Measurements from ENCODE around the gene CTDP1. TPM values are rescaled to one million over a fixed set of nuclear protein-coding genes. Genes with fewer than 3 reads are reported as not detected.

The CTDP1 gene
- polyA plus RNA-seq, 3 donors from 2014 or later, result 6.6 to 20.3 (median 9.3) TPM

DNA sequence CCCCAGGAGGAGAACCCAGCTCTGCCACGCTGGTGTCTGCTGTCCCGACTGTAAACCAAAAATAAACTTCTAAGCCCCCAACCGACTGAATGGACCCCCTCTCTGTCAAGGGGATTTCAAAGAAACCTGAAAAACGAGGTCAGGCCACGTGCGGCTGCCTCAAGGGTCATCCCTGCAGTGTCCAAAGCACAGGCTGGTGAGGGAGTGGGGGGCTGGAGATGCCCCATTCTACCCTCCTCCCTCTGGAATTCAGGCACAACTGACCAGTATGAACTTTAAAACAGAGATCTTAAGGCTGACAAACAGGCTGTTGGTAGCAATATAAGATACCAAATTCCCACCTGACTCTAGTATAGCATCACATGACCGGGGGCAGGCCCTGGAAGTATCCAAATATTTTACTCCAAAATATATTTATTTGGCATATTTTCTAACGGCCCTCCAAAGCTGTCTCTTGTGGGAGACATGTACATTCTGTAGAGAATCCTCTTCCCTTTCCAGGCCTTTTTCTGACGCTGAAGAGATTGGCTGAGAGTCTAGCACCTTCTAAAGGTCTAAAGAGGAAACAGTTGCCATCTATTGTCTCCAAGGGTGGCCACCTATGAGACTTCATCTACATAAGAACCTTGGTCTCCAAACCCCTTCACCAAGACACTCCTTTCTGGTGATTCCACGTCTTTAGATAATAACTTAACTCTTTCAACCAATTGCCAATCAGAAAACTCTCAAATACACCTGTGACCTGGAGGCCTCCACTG lies 40.4 kb upstream of the CTDP1 start:
- Mint-ChIP-seq H3K27ac (no peak overlapping the region), H3K4me1 (no peaks in the 10 kb centered on the region), H3K9me3 (no peaks in the 10 kb centered on the region), H3K27me3 (ENCODE audit: low read depth in 3 of 3) (peaks cover 2 to 13% (median 13%) of the 10 kb centered on the region in 3 donors), H3K36me3 (no peaks in the 10 kb centered on the region), H3K4me3 (no peak overlapping the region)
- no peak for DNase-seq

GRCh38 chr18:79640064-79640672 lies 39.4 kb upstream of the CTDP1 start:
- Mint-ChIP-seq H3K27me3 (ENCODE audit: low read depth in 3 of 3) (peaks cover 2 to 7% (median 6%) of the 10 kb centered on the region in 3 donors), H3K4me3 (no peak overlapping the region), H3K36me3 (no peaks in the 10 kb centered on the region), H3K4me1 (no peaks in the 10 kb centered on the region), H3K9me3 (no peaks in the 10 kb centered on the region), H3K27ac (no peak overlapping the region)
- DNase-seq, result no peak

- Mint-ChIP-seq H3K36me3 (no peaks in the 10 kb centered on the region), H3K27ac (no peak overlapping the region)
- DNase-seq, result no peak
Observed at GRCh38 chr18:79640875-79641274, 38.7 kb upstream of the CTDP1 start.

DNA sequence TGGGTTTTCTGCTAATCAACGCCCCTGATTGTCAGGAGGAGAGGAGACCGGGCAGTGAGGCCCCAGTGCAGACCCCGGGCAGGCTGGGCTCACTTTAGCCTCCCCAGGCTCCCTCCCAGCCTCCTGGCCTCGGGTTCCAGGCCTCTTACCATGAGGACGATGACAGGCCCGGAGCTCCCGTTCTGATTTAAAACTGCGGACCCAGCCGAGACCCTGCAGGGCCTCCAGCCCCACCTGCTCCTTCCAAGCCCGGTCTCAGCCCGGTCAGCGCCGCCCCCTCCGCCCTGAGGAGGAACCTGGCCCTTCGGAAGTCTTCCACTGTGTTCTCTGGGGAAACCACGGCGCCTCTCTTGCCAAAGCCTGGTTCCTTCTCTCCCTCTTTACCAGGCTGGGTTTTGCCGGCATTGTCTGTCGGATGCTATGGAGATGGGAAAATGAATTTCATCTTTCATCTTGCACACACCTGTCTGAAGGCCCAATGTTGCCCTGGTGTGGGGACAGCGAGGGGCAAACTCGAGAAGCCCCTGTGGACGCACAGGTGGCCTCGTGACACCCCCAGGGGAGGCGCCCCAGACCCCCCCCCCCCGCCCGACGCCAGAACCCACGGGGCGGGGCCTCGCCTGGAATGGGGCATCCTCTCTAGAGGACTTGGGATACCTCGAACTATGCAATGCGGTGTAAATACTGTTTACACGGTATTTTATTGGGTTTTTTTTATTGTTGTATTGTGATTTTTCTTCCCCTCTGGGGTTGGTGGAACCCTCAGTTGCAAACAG lies 37.7 kb upstream of the CTDP1 start:
- Mint-ChIP-seq H3K9me3 (no peaks in the 10 kb centered on the region), H3K4me3 (no peak overlapping the region), H3K36me3 (no peaks in the 10 kb centered on the region), H3K27me3 (ENCODE audit: low read depth in 3 of 3) (peaks cover 2 to 5% (median 2%) of the 10 kb centered on the region in 3 donors), H3K27ac (no peak overlapping the region), H3K4me1 (no peaks in the 10 kb centered on the region)
- no peak for DNase-seq

More at GRCh38 chr18:79640875-79641274, 38.7 kb upstream of the CTDP1 start:
- Mint-ChIP-seq H3K27me3 (ENCODE audit: low read depth in 3 of 3) (peaks cover 2 to 5% (median 2%) of the 10 kb centered on the region in 3 donors), H3K9me3 (no peaks in the 10 kb centered on the region), H3K4me3 (no peak overlapping the region), H3K4me1 (no peaks in the 10 kb centered on the region)

DNA sequence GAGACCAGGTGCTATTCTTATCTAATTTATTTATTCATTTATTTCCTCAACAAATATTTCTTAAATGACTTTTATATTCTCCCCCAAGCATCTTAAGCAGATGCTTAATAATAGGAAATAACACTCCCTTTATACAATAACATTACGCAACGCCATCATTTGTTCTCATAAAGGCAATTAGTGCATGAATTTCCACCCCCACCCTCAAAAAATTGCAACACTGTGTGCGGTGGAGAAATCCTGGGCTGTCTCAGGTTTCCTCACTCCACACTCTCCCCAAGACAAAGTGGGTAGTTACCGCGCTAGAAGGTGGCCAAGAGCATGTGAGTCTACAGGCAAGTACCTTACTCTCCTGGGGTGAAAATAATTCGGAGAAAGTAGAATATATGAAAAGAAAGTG lies 37.0 kb upstream of the CTDP1 start:
- no peak for DNase-seq
- H3K4me3 Mint-ChIP-seq, result no peak overlapping the region
- no peaks in the 10 kb centered on the region for H3K4me1 Mint-ChIP-seq
- no peaks in the 10 kb centered on the region for H3K36me3 Mint-ChIP-seq
- no peaks in the 10 kb centered on the region for H3K9me3 Mint-ChIP-seq
- H3K27me3 Mint-ChIP-seq (ENCODE audit: low read depth in 3 of 3), result peaks cover 2 to 5% (median 2%) of the 10 kb centered on the region in 3 donors
- H3K27ac Mint-ChIP-seq, result no peak overlapping the region

- H3K4me3 Mint-ChIP-seq, result no peak overlapping the region
- no peaks in the 10 kb centered on the region for H3K9me3 Mint-ChIP-seq
- H3K36me3 Mint-ChIP-seq, result no peaks in the 10 kb centered on the region
- DNase-seq, result no peak
- H3K27me3 Mint-ChIP-seq (ENCODE audit: low read depth in 3 of 3), result peaks cover 2 to 5% (median 2%) of the 10 kb centered on the region in 3 donors
- H3K27ac Mint-ChIP-seq, result no peak overlapping the region
- no peaks in the 10 kb centered on the region for H3K4me1 Mint-ChIP-seq
Observed at GRCh38 chr18:79643054-79643984, 36.3 kb upstream of the CTDP1 start.

- no peak overlapping the region for H3K4me3 Mint-ChIP-seq
- peaks cover 2 to 7% (median 2%) of the 10 kb centered on the region in 3 donors for H3K27me3 Mint-ChIP-seq (ENCODE audit: low read depth in 3 of 3)
- H3K9me3 Mint-ChIP-seq, result no peaks in the 10 kb centered on the region
- no peaks in the 10 kb centered on the region for H3K36me3 Mint-ChIP-seq
- H3K27ac Mint-ChIP-seq, result no peak overlapping the region
- DNase-seq, result peak; percentile 53 to 57 (median 56)
- no peaks in the 10 kb centered on the region for H3K4me1 Mint-ChIP-seq
Observed at GRCh38 chr18:79644006-79644665, 35.5 kb upstream of the CTDP1 start.

- Mint-ChIP-seq H3K27ac (no peak overlapping the region), H3K36me3 (no peaks in the 10 kb centered on the region), H3K4me1 (no peaks in the 10 kb centered on the region), H3K27me3 (ENCODE audit: low read depth in 3 of 3) (peaks cover under 1 to 5% (median 3%) of the 10 kb centered on the region in 3 donors), H3K4me3 (no peak overlapping the region), H3K9me3 (no peaks in the 10 kb centered on the region)
- DNase-seq, result no peak
Observed at GRCh38 chr18:79644666-79645057, 34.9 kb upstream of the CTDP1 start.

GRCh38 chr18:79645291-79645983 lies 34.2 kb upstream of the CTDP1 start:
- no peak overlapping the region for H3K27ac Mint-ChIP-seq
- H3K4me1 Mint-ChIP-seq, result no peaks in the 10 kb centered on the region
- no peaks in the 10 kb centered on the region for H3K36me3 Mint-ChIP-seq
- H3K27me3 Mint-ChIP-seq (ENCODE audit: low read depth in 3 of 3), result peaks cover 0 to 4% (median 3%) of the 10 kb centered on the region in 3 donors
- no peak for DNase-seq
- H3K9me3 Mint-ChIP-seq, result no peaks in the 10 kb centered on the region
- H3K4me3 Mint-ChIP-seq, result no peak overlapping the region

DNA sequence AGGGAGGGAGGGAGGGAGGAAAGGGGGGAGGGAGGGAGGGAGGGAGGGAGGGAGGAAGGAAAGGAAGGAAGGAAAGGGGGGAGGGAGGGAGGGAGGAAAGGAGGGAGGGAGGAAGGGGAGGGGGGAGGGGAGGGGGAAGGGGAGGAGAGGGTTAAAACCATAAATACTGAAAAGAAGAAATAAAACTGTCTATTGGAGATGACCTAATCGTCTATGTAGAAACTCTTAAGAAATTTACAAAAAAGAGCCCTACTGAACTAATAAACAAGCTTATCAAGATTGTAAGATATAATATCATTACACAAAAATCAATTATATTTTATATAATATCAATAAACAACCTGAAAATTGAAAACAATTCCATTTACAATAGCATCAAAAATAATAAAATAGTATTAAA lies 32.3 kb upstream of the CTDP1 start:
- Mint-ChIP-seq H3K27ac (no peak overlapping the region), H3K4me1 (no peaks in the 10 kb centered on the region), H3K4me3 (no peak overlapping the region), H3K27me3 (ENCODE audit: low read depth in 3 of 3) (peaks cover 0 to 8% (median 7%) of the 10 kb centered on the region in 3 donors), H3K9me3 (no peaks in the 10 kb centered on the region), H3K36me3 (no peaks in the 10 kb centered on the region)
- DNase-seq, result no peak

DNA sequence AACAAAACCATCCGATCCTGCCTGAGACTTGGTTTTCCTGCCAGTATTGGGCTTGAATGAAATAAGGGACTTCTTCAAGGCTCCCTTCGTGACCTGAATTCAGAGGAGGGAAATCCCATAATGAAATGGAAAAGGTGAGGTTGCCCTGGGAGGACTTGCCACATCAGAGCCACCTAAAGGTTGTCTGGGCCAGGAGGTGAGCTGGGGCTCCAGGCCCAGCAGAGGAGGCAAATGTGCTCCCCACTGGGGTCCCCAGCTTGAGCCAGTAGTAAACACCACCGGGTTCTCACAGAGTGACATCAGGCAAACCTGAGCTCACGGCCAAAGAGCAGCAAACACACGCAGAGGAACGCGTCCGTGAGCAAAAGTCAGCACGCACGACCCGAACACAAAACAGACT lies 28.6 kb upstream of the CTDP1 start:
- Mint-ChIP-seq H3K4me3 (no peak overlapping the region), H3K9me3 (peaks cover 0 to 2% (median 0%) of the 10 kb centered on the region in 6 donors), H3K27ac (no peak overlapping the region), H3K4me1 (no peaks in the 10 kb centered on the region), H3K36me3 (no peaks in the 10 kb centered on the region), H3K27me3 (ENCODE audit: low read depth in 3 of 3) (peaks cover 5 to 9% (median 6%) of the 10 kb centered on the region in 3 donors)
- no peak for DNase-seq

DNA sequence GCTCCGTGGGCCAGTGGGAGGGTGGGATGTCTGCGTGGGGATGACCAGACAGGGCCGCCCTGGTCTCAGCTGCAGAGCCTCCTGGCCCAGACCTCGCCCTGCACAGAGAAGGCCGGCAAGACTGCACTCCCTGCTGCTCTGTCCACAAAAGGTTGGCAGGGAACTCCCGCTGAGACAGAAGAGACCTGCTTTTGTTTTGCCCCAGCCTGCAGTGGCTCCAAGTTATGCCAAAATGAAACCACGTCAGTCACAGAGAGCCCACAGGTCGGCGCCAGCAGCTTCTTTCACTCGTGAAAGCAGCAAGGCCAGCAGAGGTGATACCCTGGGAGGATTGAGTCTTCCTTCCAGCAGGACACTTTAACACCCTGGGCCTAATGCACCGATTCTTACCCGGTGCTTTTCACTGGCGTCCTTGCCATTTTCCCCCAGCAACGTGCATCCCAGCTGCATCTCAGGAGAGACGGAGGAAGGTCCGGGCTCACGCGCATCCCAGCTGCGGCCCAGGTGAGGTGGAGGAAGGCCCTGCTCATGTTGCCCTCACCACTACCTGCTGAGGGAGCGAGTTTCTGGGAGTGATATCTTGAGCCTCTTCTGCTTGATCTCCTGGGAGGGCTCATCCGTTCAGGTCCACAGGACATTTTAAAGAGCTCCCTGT lies 22.1 kb upstream of the CTDP1 start:
- no peak overlapping the region for H3K27ac Mint-ChIP-seq
- peaks cover 0 to 2% (median 0%) of the 10 kb centered on the region in 6 donors for H3K9me3 Mint-ChIP-seq
- H3K36me3 Mint-ChIP-seq, result no peaks in the 10 kb centered on the region
- no peaks in the 10 kb centered on the region for H3K4me1 Mint-ChIP-seq
- no peak for DNase-seq
- H3K4me3 Mint-ChIP-seq, result no peak overlapping the region
- H3K27me3 Mint-ChIP-seq (ENCODE audit: low read depth in 3 of 3), result peaks cover 5 to 6% (median 6%) of the 10 kb centered on the region in 3 donors

Measured in immature natural killer cell (primary cell).